RPMI8226 (cell line): ENCODE measurements around the gene TSPAN17.
"Not testable (repeated sequence)": the region's sequence is repeated elsewhere in the genome, so short reads cannot be mapped to it uniquely, and the experiment has no call there.

Experiments
- DNase-seq: peaks from one replicate; pipeline ENCODE4 v3.0.0-alpha.2; 2015

The TSPAN17 gene

GRCh38 chr5:176687247-176687646, 40.0 kb downstream of the TSPAN17 start:
- DNase-seq, result no peak

- no peak for DNase-seq
Observed at GRCh38 chr5:176687881-176688280, 40.6 kb downstream of the TSPAN17 start.

GRCh38 chr5:176690911-176691310, 43.6 kb downstream of the TSPAN17 start:
- no peak for DNase-seq

- DNase-seq, result no peak
Observed at GRCh38 chr5:176691524-176691923, 44.2 kb downstream of the TSPAN17 start.

GRCh38 chr5:176692326-176692725, 45.0 kb downstream of the TSPAN17 start:
- no peak for DNase-seq

GRCh38 chr5:176692839-176693476, 45.7 kb downstream of the TSPAN17 start:
- DNase-seq, result no peak

- DNase-seq, result peak; percentile 56
Observed at GRCh38 chr5:176693477-176693851, 46.2 kb downstream of the TSPAN17 start.

- no peak for DNase-seq
Observed at GRCh38 chr5:176694146-176694545, 46.9 kb downstream of the TSPAN17 start.

GRCh38 chr5:176694631-176695030, 47.3 kb downstream of the TSPAN17 start:
- no peak for DNase-seq

GRCh38 chr5:176695073-176695472, 47.8 kb downstream of the TSPAN17 start:
- no peak for DNase-seq

GRCh38 chr5:176697267-176697933, 50.1 kb downstream of the TSPAN17 start:
- DNase-seq, result no peak

GRCh38 chr5:176697934-176698538, 50.8 kb downstream of the TSPAN17 start:
- no peak for DNase-seq

GRCh38 chr5:176699446-176699845, 52.2 kb downstream of the TSPAN17 start:
- DNase-seq, result not testable (repeated sequence)

GRCh38 chr5:176700239-176700847, 53.1 kb downstream of the TSPAN17 start:
- DNase-seq, result no peak

- no peak for DNase-seq
Observed at GRCh38 chr5:176702671-176703641, 55.7 kb downstream of the TSPAN17 start.

GRCh38 chr5:176703857-176704256, 56.6 kb downstream of the TSPAN17 start:
- DNase-seq, result no peak

- no peak for DNase-seq
Observed at GRCh38 chr5:176704355-176704754, 57.1 kb downstream of the TSPAN17 start.

GRCh38 chr5:176704817-176705216, 57.5 kb downstream of the TSPAN17 start:
- no peak for DNase-seq
